GM21390 (cell line): ENCODE data around the gene HSPB3.
"Not testable (repeated sequence)": the region's sequence is repeated elsewhere in the genome, so short reads cannot be mapped to it uniquely, and the experiment has no call there.

Experiments used
- ATAC-seq: cut with Tn5 transposase; IDR thresholded peaks from one replicate; pipeline ENCODE4 v1.9.1; 2021; ENCODE audit not compliant: unreplicated experiment

Gene HSPB3, protein sequence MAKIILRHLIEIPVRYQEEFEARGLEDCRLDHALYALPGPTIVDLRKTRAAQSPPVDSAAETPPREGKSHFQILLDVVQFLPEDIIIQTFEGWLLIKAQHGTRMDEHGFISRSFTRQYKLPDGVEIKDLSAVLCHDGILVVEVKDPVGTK

GRCh38 chr5:54455413-54456157 lies at the start of gene HSPB3:
TSS of gene HSPB3 (plus strand) at chr5:54455699. CDS start at chr5:54455790, 91 bp downstream.
- no peak for ATAC-seq

- no peak for ATAC-seq
Measured at GRCh38 chr5:54411176-54411575, 44.3 kb upstream of the HSPB3 start.

GRCh38 chr5:54412913-54413312 lies 42.6 kb upstream of the HSPB3 start:
- no peak for ATAC-seq

DNA sequence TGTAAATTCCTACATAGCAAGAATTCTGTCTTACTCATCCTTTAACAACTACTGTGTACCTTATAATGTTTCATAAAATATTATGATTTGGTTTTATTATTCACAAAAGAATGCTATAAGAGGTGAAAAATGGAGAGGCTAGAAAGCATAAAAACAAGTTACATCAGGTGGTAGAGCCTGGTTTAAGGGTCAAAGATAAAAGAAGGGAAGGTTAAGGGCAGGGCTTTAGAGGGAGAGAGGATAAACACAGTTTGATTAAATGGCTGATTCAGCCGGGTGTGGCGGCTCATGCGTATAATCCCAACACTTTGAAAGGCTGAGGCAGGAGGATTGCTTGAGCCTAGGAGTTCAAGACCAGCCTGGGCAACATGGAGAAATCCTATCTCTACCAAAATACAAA lies 40.4 kb upstream of the HSPB3 start:
- ATAC-seq, result no peak

- no peak for ATAC-seq
Measured at GRCh38 chr5:54415896-54416601, 39.5 kb upstream of the HSPB3 start.

- peak; percentile 53 for ATAC-seq
Measured at GRCh38 chr5:54419573-54420423, 35.7 kb upstream of the HSPB3 start.

GRCh38 chr5:54420511-54420910 lies 35.0 kb upstream of the HSPB3 start:
- ATAC-seq, result not testable (repeated sequence)

DNA sequence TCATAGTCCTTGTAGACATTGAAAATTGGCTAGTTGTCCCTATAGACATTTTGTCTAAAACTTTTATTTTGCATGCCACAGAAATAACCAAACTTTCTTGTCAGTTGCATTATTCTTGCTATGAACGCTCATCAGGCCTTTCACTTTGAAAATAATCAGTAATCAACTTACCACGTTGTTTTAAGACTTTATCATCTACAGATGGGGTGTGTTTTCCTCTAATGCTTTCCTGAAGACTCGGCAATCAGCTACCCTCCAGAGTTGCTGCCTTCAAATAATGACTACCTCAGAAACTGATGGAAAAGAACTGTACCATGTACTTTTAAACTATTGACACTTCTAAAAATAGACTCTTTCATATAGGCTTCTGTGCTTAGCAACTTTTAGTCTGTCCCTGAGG lies 33.5 kb upstream of the HSPB3 start:
- no peak for ATAC-seq

GRCh38 chr5:54425258-54425657 lies 30.2 kb upstream of the HSPB3 start:
- ATAC-seq, result no peak

- ATAC-seq, result no peak
Measured at GRCh38 chr5:54426209-54426608, 29.3 kb upstream of the HSPB3 start.

- not testable (repeated sequence) for ATAC-seq
Measured at GRCh38 chr5:54434650-54435049, 20.8 kb upstream of the HSPB3 start.

GRCh38 chr5:54438620-54439389 lies 16.7 kb upstream of the HSPB3 start:
- no peak for ATAC-seq

- ATAC-seq, result peak; percentile 89
Measured at GRCh38 chr5:54440456-54440893, 15.0 kb upstream of the HSPB3 start.

DNA sequence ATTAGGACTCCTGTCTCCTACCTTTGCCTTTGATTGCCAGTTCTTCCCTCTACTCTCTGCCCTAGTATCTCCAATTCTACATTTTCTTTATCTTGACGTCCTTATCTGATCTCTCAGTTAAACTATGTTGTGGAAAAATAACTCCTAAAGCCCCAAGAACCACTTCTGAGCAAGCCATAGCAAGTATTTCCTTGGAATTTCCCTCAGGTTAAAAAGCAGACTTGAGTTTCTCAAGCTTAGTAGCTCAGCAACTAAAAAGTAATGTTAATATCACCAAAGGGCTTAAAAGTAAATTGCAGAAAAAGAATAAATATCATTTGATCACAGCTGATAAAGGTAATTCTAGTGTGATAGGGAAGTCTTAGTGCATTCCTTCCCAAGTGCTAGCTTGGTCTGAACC lies 13.2 kb upstream of the HSPB3 start:
- no peak for ATAC-seq

DNA sequence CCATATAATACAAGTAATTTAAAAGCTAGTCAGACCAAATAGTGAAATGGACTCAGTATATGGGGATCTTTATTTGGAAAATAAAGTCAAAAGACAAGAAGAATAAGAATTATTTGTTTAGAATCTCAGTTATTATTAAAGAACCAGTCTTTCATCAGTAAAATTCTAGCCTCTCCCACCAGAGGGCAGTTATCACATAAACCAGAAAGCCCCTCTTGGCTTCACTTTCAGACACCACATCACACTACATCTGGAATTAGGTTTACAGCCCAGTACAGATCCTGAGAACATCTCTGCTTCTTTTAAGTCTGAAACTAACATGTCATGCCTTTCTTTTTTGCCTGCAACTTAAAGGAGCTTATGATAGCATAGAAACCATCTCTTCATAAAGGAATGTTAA lies 12.2 kb upstream of the HSPB3 start:
- no peak for ATAC-seq

GRCh38 chr5:54445691-54446378 lies 9.7 kb upstream of the HSPB3 start:
- no peak for ATAC-seq

DNA sequence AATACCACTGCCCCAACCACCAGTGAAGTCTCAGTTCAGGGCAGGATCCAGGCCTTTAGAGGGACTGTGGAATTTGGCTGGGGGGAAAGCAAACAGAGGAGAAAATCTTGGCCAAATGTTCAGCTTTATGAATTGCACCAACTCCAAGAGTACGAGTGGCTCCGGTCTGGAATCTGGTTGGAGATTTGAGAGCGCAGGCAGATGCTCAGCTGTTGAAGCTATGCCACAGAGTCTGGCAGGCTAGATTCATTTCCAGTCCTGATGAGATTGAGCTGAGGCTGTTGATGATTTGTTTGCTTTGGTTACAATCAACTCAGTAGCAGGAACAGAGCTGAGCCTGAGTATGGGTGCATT lies 9.1 kb upstream of the HSPB3 start:
- ATAC-seq, result no peak

DNA sequence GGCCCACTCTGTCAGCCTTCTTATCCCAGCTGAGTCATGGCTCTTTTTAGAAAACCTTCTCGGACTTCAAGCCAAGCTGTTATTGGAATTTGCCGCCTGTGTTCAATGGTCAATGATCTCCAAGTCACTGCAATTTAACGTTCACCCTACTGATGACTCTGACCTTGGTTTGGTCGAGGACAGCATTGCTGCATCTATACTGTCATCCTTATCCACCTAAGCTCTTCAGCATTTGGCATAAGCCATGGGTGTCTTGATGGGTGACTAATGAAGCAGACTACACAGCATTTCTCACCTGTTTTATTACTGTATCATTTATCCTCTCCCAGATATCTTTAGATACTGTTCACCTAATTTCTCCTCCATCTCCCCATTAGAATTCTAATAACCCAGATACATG lies 5.6 kb upstream of the HSPB3 start:
- no peak for ATAC-seq

DNA sequence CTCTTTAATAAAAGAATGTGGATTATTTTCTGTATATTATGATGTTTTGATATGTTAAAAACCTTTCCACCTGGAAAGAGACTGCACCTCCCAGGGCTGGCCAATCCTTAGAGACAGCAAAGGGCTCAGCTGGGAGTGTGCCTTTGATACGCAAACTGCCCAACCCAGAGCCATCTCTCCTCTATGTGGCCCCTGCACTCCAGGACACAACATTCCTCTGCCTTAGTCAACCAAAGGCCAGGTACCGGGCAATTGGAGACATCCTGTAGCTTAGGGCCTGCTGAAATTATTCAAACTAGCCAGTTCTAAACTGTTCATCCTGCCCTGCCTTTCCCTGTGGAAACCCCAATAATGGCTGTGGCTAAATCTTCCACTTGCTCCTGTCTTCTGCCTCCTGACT lies 5.0 kb upstream of the HSPB3 start:
- ATAC-seq, result no peak

GRCh38 chr5:54453046-54453445 lies 2.5 kb upstream of the HSPB3 start:
- ATAC-seq, result no peak
